IPS-NIHi11 (cell line): ENCODE data around the gene TBC1D32.
"Not testable (repeated sequence)": the region's sequence is repeated elsewhere in the genome, so short reads cannot be mapped to it uniquely, and the experiment has no call there.

Experiments used
- DNase-seq: peaks from one replicate; pipeline ENCODE4 v3.0.0; 2012; ENCODE audit warnings: mixed read lengths, low spot score

Gene TBC1D32

DNA sequence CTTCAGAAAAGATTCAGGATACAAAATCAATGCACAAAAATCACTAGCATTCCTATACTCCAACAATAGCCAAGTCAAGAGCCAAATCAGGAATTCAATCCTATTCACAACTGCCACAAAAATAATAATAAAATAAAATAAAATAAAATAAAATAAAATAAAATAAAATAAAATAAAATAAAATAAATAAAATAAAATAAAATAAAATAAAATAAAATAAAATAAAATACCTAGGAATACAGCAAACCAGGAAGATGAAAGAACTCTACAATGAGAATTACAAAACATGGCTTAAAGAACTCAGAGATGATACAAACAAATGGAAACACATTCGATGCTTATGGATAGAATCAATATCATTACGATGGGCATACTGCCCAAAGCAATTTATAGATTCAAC, 120.9 kb downstream of the TBC1D32 start:
- DNase-seq = not testable (repeated sequence)

- no peak for DNase-seq
Observed at GRCh38 chr6:121210943-121211342, 123.3 kb downstream of the TBC1D32 start.

DNA sequence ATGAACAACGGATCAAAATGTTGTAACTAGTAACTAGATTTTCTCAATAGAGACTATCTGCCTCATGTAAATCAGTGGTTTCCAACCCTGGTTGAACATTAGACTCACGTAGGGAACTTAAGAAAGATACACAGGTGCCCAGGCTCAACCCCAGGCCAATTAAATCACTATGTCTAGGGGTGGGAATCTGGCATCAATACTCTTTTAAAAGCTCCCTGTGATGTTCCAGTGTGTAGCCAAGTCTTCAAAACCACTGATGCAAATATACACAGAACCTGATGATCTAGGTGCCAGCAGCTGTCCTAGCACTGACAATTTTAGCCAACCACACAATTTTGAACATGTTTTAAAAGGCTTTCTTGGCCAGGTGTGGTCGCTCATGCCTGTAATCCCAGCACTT, 128.7 kb downstream of the TBC1D32 start:
- no peak for DNase-seq

DNA sequence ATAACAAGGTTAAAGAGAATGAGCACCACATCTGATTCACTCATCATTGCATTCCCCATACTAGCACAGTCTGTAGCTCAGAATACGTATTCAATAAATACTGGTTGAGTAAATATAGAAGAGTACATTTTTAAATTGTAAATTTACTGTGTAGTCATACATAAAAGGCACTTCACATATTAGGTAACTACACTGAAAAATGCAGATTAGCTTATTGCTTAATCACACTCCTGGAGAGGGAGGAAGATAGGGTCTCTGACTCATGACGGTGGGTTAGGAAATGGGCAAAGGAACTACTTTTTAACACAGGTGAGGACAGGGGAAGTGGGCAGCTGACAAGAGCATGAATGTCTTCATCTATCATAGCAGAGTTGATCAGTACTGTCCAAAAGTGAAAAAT, 133.2 kb downstream of the TBC1D32 start:
- DNase-seq = no peak

- not testable (repeated sequence) for DNase-seq
Observed at GRCh38 chr6:121196042-121196441, 138.2 kb downstream of the TBC1D32 start.

DNA sequence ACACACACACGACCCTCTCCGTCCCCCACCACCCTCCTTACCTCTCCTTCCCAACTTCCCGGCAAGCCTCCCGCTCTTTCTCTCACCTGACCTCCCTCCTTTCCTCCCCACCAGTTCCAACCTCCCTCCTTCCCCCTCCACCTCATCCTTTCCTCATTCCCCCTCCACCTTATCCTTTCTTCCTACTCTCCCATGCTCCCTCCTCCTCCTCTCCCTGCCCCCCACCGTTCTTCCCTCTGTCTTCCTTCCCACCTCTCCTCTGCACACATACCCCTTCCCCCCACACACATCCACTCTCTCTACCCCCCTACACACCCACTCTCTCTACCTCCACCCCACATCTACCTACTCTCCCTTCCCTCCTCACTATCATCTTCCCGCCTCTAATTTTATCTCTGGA, 144.2 kb downstream of the TBC1D32 start:
- DNase-seq = no peak

DNA sequence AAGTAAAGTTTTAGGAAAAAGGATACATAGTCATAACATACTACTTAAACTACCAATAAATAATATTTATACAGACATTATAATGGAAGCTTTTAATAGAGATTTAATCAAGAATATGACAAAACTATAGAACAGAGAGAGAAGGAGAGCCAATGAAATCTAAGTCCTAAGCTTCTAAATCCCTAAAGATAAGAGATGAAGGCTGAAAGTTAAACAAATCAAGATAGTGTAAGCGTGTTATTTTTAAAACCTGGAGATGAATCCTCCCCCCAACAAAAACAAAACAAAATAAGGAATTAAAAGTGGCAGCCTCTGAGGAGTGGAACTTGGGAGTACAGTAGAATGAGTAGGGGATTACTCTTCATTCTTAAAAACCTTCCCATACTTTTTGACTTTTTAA, 145.9 kb downstream of the TBC1D32 start:
- DNase-seq = no peak

- DNase-seq = peak; percentile 15
Observed at GRCh38 chr6:121187833-121188200, 146.5 kb downstream of the TBC1D32 start.

DNA sequence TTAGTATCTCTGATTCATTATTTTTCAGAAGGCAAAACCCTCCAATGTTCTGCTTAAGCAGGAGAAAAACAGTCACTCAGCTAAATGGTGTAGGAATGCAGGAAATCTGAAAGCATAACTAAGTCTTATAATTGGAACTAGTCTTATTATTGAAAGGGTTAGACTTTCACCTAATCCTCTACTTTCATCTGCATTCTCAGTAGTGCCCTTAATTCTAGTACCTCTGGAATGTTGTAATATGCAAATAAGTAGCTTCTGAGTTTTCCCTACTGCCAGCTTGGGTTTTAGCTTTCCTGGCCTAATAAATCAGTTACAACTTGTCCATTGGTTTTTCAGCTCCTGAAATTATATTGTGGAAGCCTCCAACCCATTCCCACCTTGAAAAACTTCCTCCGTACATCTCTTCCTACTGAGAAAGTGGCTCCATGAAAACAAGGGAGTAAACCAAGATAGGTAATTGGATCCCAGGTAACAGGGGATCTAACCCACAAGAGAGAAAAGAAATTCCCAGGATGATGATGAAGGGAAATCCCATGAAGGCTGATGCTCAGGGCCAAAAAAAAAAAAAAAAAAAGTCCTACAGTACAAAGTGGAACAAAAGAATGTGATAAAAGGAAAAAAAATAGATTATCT, 147.0 kb downstream of the TBC1D32 start:
- DNase-seq = peak; percentile 7

GRCh38 chr6:121183742-121184141, 150.5 kb downstream of the TBC1D32 start:
- DNase-seq = no peak

DNA sequence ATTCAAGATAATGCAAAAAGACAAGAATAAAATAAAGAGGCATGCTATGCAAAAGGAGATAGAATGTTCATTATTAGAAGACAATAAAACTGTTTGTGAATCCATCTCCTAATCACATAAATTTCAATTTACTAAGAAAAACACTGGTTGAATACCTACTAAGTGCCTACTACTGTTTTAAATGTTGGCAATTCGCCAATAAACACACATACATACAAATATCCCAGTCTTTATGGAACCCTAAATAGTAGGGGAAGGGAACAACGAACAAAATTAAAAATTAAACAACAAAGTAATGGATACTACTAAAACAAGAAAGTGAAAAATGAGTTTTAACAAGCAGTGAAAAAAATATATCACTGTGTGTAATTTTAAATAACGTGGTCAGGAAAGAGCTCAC, 158.5 kb downstream of the TBC1D32 start:
- no peak for DNase-seq

DNA sequence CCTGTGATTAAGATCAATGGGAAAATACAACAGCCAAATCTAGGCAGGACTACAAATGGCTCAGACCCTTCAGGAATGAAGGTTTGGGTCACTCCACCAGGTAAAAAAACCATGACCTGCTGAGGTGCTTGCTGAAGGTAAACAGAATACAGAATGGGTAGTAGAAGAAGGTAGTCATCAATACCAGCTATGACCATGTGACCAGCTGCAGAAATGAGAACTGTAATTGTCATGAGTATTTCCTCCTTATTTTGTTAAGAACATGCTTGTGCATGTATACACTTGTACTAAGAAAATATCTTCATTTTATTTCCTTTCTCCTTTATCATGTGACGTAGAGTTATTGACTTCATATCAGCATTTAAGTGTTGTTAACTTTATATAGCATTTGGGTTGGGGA, 161.8 kb downstream of the TBC1D32 start:
- DNase-seq = not testable (repeated sequence)

- no peak for DNase-seq
Observed at GRCh38 chr6:121171879-121172278, 162.4 kb downstream of the TBC1D32 start.

DNA sequence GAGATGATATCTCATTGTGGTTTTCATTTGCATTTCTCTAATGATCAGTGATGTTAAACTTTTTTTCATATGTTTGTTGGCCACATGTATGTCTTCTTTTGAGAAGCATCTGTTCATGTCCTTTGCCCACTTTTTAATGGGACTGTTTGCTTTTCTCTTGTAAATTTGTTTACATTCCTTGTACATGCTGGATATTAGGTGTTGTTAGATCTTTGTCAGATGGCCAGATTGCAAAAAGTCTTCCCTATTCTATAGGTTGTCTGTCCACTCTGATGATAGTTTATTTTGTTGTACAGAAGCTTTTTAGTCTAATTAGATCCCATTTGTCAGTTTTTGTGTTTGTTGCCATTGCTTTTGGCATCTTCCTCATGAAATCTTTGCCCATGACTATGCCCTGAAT, 172.4 kb downstream of the TBC1D32 start:
- no peak for DNase-seq

GRCh38 chr6:121160276-121160675, 174.0 kb downstream of the TBC1D32 start:
- no peak for DNase-seq

DNA sequence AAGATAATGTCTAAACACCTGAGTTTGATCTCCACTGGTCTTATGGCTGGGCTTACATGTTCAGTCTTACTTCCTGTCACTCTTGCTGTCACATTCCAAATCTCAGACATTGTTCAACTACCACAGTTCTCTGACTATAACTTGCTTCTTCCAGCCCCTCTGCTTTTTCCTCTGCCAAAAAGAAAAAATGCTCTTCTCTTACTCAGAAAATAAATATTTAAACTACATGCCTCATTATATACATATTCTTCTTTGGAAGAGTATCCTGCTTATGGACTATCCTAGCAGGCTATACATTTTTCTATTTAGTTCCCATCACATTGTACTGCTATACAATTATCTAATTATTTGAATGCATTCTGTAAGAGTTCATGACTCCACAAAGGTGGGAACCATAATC, 175.4 kb downstream of the TBC1D32 start:
- no peak for DNase-seq

DNA sequence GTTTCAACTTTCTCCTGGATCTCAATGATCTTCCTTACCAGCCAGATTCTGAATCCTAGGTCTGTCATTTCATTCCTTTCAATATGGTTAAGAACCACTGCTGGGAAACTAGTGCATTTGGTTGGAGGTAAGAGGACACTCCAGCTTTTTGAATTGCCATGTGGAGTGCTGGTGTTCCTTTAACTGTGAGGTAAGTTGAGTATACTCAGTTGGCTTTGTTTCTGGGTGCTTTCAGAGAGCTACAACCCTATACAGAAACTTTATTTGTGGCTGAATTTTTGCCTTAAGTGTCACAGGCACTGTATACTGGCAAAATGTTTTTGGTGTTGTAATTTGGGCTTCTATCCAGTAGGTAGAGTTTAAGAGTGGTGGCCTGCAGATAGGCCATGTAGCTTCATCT, 175.8 kb downstream of the TBC1D32 start:
- DNase-seq = no peak

- no peak for DNase-seq
Observed at GRCh38 chr6:121157906-121158305, 176.4 kb downstream of the TBC1D32 start.

GRCh38 chr6:121143476-121143875, 190.8 kb downstream of the TBC1D32 start:
- DNase-seq = no peak

- DNase-seq = no peak
Observed at GRCh38 chr6:121142093-121142492, 192.2 kb downstream of the TBC1D32 start.

DNA sequence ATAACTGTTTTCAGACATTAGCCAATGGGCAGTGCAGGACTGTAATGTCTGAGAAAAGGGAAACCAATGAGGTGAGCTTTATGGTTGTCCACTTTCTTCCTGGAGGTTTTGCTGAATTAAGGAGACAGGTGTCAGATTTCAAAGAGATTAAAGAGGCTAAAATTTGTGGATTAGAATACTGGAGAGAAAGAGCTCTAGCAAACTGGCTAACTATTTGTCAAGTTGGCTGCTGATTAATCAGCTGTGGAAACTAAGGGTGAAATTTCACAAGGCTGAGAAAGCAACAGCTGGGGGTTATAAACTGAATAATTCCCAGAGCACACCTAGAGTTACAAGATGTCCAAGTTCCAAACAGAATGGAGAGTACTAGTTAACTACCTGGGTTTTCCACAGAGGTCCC, 198.9 kb downstream of the TBC1D32 start:
- DNase-seq = no peak

GRCh38 chr6:121134922-121135321, 199.4 kb downstream of the TBC1D32 start:
- no peak for DNase-seq

DNA sequence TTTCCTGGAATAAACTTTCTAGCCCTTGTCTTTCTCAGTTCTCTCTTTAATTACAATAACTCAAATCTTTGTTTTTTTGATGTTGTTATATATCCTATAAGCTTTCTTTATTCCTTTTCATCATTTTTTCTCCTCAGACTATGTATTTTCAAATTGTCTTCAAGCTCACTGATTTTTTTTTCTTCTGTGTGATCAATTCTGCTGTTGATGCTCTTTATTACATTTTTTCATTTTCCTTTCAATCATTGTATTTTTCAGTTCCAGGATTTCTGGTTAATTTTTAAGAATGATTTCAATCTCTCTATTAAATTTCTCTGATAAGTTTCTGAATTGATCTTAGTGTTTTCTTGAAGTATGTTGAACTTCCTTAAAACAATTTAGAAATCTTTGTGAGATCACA, 209.7 kb downstream of the TBC1D32 start:
- no peak for DNase-seq

DNA sequence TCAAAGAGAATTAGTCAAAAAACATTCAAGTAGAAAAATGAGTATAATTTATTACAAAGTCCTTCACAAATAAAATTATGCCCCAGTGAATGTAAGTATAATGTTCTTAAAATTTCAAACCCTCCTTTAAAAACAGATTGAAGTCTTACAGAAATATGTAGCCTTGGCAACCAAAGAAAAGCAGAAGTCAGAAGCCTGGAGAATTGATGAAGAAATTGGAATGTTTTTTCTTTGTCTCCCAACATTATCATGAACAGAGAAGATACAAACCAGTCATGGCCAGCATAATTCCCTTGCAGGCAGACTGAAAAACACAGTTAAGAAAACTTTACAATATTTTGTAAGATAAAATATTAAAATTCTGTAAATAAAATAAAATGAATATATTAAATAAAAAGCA, 221.9 kb downstream of the TBC1D32 start:
- DNase-seq = no peak

DNA sequence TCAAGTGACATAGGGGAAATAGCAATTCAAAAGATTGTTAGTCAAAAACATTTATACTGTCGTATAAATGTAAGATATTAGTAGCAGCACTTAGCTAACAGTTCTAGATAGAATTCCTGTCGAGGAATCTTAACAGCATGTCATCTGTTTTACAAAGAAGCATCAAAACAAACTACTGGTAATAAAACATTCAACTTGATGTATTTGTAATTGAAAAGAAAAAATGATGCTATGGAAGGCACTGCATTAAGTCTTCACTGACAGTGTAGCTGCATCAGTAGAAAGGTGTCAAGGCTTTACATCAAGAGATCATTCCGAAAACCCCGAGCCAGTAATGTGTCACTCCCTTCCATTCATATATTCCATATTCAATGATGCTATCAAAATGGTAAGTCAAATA, 223.5 kb downstream of the TBC1D32 start:
- no peak for DNase-seq
